ENCODE results near the gene B3GNT7.

B3GNT7 gene

DNA sequence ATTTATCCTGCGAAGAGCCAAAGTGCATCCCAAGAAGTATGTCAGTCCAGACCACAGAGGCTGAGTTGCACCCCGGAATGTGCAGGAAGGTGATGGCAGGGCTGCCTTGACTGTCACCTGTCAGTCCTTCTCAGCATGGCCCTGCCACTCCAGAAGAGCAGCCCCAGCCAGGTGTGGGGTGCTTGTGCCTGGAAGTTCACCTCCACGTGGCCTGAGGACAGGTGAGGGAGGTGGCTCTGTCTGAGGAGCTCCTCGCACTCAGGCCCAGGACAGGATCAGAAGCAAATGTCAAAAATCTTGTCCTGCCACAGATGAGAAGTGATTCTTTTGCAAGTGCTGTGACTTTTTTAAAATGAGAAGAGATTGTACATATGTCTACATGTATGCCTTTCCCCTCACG is 31.4 kb upstream of the B3GNT7 start:
- H3K9me3 ChIP-seq (ENCODE audit: control insufficient read depth, insufficient read depth, low read depth, low read length) = no peaks in the 10 kb centered on the region
- ChIA-PET POLR2A (no interaction called here), CTCF (interaction anchor here (1.0 kb wide), 1 partner anchor 9 kb away, joined by 3 read pairs; no protein-coding TSS in a partner anchor)
- H3K4me1 ChIP-seq (ENCODE audit: control insufficient read depth, insufficient read depth, low read length) = 0 out of 2 replicates have a peak, but pooled peaks cover 3% of the 10 kb centered on the region
- no peak for TF ChIP-seq KLF9 (tag by site-specific recombination; IDR thresholded peaks at IDR 0.05; ENCODE audit: low read depth)
- TF ChIP-seq ZNF776 (tag by site-specific recombination; IDR thresholded peaks at IDR 0.05; ENCODE audit: borderline replicate concordance) = no peak
- no peak for TF ChIP-seq ZSCAN23 (tag by site-specific recombination; IDR thresholded peaks at IDR 0.05)
- TF ChIP-seq ZNF837 (tag by site-specific recombination; IDR thresholded peaks at IDR 0.05) = no peak
- no peak for TF ChIP-seq REPIN1 (tag by site-specific recombination; IDR thresholded peaks at IDR 0.05; ENCODE audit: low read depth)
- TF ChIP-seq ZNF513 (tag by site-specific recombination; IDR thresholded peaks at IDR 0.05) = no peak
- no peak for TF ChIP-seq ZNF280D (tag by site-specific recombination; IDR thresholded peaks at IDR 0.05)
- no peak for TF ChIP-seq ZBTB49 (tag by site-specific recombination; IDR thresholded peaks at IDR 0.05; ENCODE audit: low read depth)
- no peak for TF ChIP-seq ZNF785 (tag by site-specific recombination; IDR thresholded peaks at IDR 0.05)
- no peak for TF ChIP-seq ZNF558 (tag by site-specific recombination; IDR thresholded peaks at IDR 0.05)
- TF ChIP-seq SCRT1 (tag by site-specific recombination; IDR thresholded peaks at IDR 0.05; ENCODE audit: borderline replicate concordance) = no peak
- TF ChIP-seq ZNF223 (tag by site-specific recombination; IDR thresholded peaks at IDR 0.05) = no peak
- TF ChIP-seq, protein P1, sequence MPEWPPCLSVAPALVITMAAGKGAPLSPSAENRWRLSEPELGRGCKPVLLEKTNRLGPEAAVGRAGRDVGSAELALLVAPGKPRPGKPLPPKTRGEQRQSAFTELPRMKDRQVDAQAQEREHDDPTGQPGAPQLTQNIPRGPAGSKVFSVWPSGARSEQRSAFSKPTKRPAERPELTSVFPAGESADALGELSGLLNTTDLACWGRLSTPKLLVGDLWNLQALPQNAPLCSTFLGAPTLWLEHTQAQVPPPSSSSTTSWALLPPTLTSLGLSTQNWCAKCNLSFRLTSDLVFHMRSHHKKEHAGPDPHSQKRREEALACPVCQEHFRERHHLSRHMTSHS (tag by site-specific recombination; IDR thresholded peaks at IDR 0.05) = no peak
- TF ChIP-seq, protein P2, sequence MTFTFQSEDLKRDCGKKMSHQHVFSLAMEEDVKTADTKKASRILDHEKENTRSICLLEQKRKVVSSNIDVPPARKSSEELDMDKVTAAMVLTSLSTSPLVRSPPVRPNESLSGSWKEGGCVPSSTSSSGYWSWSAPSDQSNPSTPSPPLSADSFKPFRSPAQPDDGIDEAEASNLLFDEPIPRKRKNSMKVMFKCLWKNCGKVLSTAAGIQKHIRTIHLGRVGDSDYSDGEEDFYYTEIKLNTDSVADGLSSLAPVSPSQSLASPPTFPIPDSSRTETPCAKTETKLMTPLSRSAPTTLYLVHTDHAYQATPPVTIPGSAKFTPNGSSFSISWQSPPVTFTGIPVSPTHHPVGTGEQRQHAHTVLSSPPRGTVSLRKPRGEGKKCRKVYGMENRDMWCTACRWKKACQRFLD (tag by site-specific recombination; IDR thresholded peaks at IDR 0.05) = no peak
- TF ChIP-seq FEZF1 (tag by site-specific recombination; IDR thresholded peaks at IDR 0.05) = no peak
- TF ChIP-seq ZNF112 (tag by site-specific recombination; IDR thresholded peaks at IDR 0.05) = no peak
- TF ChIP-seq BCL11A (tag by site-specific recombination; IDR thresholded peaks at IDR 0.05; ENCODE audit: low read depth) = no peak
- TF ChIP-seq, protein P3, sequence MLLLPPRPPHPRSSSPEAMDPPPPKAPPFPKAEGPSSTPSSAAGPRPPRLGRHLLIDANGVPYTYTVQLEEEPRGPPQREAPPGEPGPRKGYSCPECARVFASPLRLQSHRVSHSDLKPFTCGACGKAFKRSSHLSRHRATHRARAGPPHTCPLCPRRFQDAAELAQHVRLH (tag by site-specific recombination; IDR thresholded peaks at IDR 0.05) = no peak
- TF ChIP-seq ZNF768 (tag by site-specific recombination; IDR thresholded peaks at IDR 0.05) = no peak
- H3K36me3 ChIP-seq (ENCODE audit: control insufficient read depth in 2 of 2, insufficient read depth in 1 of 2, low read length in 2 of 2) = peaks cover 0 to 3% of the 10 kb centered on the region in 2 experiments; a peak in 1 of 3 replicates
- no peak overlapping the region for H3K4me3 ChIP-seq (ENCODE audit: low read depth, low read length)
- H3K27ac ChIP-seq (ENCODE audit: extremely low read depth, low read depth, low read length) = no peak overlapping the region

Data from HEK293 (cell line).